GM21390 (cell line): ENCODE data around the gene ERN1.
"Not testable (repeated sequence)": the region's sequence is repeated elsewhere in the genome, so short reads cannot be mapped to it uniquely, and the experiment has no call there.

Source experiments
- ATAC-seq: cut with Tn5 transposase; IDR thresholded peaks from one replicate; pipeline ENCODE4 v1.9.1; 2021; ENCODE audit not compliant: unreplicated experiment

ERN1 gene

GRCh38 chr17:64037180-64037579 is 92.8 kb downstream of the ERN1 start:
- ATAC-seq: no peak

DNA sequence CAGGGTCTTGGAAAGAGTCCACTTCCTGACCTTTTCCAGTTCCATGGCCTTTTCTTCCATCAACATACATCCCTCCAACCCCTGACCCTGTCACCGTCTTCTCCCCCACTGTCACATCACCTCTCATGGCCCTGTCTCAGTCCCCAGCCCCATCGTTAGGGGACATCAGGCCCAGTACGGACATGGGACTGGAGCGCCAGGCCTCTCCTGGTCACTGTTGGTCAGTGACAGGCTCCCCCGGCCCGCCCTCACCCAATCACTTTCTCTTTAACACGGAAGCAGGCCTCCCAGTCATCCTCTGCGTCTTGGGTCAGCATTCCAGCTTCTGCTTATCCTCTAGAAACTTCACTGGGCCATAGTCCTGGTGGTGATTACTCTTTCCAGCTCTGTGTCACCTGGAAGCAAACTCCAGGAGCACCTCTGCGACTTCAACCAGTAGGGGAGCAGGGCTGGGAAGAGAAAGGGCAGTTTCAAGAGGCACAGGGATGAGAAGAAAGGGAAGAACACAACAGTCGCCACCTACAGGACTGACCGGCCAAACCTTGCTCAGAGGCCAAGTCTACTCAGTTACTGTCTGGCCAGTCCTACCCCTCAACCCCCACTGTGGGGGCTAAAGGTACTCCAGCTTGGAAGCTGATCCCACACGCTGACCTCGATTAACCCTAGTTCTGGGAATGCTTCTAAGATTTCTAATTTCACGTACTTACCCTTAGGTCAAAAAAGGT is 93.6 kb downstream of the ERN1 start:
- ATAC-seq: no peak

GRCh38 chr17:64032081-64032480 is 97.9 kb downstream of the ERN1 start:
- ATAC-seq: no peak

- ATAC-seq: no peak
Observed at GRCh38 chr17:64028874-64029464, 101.0 kb downstream of the ERN1 start.

DNA sequence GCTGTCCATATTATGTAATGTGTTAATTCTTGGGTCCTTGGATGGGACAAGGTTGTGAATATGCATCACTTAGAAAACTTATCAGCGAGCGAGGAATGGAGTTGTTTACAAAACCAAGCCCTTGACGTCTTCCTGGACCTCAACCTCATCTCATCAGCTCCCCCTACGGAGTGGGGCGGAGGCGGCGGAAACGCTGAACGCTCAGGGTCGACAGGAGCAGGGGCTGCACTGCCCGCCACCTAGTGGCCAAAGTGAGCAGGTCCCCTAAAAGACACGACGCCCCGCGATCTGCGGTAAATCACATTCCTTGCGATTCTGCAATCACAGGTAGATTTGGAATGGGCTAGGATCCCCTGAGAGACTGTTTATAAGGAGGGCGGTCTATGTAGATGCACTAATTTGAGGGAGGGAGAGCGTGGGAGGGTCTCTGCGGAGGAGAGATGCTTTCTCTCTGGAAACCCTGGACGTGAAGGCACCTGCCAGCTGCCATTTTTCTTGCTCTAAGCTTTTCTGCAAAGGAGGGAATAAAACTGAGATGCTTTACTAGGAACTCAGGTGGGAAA is 104.1 kb downstream of the ERN1 start:
- ATAC-seq: peak; percentile 61

DNA sequence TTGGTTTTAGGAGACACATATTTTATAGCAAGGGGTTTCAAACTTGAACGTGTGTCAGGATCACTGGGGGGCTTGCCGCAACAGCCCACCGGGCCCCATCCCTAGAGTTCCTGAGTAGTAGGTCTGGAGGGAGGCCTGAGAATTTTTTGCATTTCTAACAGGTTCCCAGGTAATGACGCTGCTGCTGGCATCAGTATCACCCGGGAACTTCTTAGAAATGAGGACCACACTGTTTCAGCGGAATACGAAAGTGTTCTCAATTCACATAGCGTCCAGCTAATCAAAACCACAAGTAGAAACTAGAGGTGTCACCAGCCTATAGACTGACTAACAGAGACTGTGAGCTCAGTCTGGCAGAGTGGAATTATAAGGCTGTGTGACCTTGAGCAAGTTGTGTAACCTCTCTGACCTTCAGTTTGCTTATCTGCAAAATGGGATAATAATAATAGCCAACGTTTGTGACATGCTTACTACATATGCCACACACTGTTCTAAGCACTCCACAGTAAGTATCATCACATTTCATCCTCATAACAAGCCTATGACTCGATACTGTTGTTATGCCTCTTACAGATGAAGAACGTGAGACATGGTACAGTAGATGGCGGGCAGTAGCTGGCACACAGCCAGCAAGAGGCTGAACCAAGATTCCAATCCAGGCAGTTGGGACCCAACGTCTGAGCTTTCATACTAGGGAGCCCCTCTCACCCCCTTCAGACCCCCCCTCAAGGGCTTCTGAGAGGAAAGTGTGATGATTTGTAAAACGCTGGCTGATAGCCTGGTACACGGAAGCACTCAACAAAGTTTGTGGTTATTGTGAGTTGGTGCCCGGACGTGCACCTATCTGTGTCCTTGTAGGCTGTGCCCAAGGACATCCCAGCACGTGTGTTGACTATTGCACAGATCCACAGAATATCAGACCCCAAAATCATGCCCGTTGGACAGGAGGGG is 104.9 kb downstream of the ERN1 start:
- ATAC-seq: no peak

DNA sequence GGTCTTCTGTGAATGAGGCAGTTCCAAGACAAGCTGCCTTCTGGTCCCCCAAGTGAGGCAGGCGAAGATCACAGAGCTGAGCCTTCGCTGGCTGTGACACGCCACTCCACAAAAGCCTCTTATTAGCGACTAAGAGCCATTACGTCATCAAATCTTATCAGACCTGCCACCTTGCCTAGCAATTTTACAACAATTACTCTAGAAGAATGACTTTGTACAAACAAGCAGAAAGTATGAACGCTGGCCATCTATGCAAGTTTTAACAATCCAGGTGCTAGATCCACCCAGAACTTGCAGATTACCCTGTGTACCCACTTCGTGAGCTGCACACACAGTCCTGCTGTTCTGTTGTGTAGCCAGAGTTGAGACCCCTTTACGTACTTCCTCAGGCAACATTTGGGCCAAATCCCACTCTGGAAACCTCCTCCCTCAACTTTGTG is 105.7 kb downstream of the ERN1 start:
- no peak for ATAC-seq

DNA sequence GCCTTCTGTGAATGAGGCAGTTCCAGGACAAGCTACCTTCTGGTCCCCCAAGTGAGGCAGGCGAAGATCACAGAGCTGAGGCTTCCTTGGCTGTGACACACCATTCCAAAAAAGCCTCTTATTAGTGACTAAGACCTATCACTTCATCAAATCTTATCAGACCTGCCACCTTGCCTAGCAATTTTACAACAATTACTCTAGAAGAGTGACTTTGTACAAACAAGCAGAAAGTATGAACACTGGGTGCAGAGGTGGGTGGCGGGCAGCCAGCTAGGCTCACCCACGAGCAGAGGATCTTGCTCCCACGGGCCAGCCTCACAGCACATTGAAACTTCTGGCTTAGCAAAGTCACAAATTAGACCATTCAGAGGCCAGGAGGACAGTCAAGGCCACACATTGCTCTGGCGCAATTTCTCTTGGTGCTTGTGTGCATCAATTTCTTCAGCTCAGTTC is 107.3 kb downstream of the ERN1 start:
- no peak for ATAC-seq

DNA sequence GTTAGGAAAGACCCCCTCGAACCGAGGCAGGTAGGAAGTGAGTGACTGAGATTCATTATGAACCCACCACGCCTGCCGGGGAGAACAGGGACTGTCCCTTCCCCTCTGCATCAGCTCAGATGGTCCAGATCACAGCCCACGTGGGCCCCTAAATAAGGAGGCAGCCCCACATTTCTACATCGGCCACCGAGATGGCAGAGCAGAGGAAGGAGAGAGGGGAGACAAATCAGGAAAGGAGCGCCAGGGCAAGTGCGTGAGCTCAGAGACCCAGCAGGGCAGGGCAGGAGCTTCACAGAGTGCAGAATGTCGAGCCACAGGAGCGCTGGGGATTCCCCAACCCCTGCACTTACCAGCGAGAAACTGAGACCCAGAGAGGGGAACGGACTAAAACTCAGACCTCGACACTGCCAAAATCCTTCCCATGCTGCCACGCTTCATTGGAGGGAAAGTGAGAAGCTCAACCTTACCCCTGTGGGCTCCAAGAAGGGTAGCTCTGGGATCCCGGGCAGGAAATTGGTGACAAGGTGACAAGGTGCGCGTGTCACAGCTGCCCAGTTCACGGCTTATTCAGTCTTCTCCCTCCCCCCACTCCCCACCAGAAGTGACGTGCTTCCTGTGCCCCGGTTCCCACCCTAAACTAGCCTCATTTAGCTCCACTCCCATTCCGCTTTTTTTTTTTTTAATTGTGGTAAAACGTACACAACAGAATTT is 109.7 kb downstream of the ERN1 start, which contains the start of gene ICAM2:
Gene ICAM2, minus strand, starts transcription at position 578 of the 711 bp plus-strand sequence. CDS start 13,942 bp downstream, outside the sequence.
- ATAC-seq: peak; percentile 56

GRCh38 chr17:64019551-64019961 is 110.4 kb downstream of the ERN1 start:
- not testable (repeated sequence) for ATAC-seq

- ATAC-seq: no peak
Observed at GRCh38 chr17:64017381-64017980, 112.5 kb downstream of the ERN1 start.

- ATAC-seq: no peak
Observed at GRCh38 chr17:64016974-64017373, 113.0 kb downstream of the ERN1 start.

GRCh38 chr17:64016231-64016784 is 113.6 kb downstream of the ERN1 start:
- no peak for ATAC-seq

GRCh38 chr17:64015447-64015846 is 114.5 kb downstream of the ERN1 start:
- no peak for ATAC-seq

- ATAC-seq: no peak
Observed at GRCh38 chr17:64009571-64010402, 120.2 kb downstream of the ERN1 start.

DNA sequence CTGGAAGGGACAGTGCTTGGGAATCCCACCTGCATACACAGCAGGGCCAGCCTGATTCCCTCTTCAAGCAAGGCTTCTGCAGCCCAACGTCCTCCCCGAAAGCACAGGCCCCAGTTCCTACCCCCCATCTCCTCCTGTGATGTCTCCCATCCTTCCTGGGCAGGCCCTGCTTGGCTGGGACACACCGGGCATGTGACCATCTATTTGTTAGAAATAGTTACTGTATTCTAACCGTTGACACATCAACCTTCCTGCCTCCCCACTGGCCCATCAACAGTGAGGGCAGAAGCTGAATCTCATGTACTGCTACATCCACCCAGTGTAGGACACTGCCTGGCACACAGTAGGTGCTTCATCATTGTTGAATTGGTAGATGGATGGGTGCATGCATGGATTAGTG is 121.1 kb downstream of the ERN1 start:
- no peak for ATAC-seq

GRCh38 chr17:64008346-64008745 is 121.6 kb downstream of the ERN1 start:
- ATAC-seq: no peak

- ATAC-seq: no peak
Observed at GRCh38 chr17:64007838-64008282, 122.1 kb downstream of the ERN1 start.
